Measurements from ENCODE around the gene SAE1. TPM values are rescaled to one million over a fixed set of nuclear protein-coding genes. Genes with fewer than 3 reads are reported as not detected.

SAE1 gene
- total RNA-seq, 2 donors from 2014 or later, result 187 to 240 TPM

GRCh38 chr19:47255879-47256692, 125.5 kb downstream of the SAE1 start, which contains the start of gene CCDC9:
TSS of gene CCDC9 (plus strand) at chr19:47256525. CDS start at chr19:47258401, 1,876 bp downstream.
- Mint-ChIP-seq H3K36me3 (ENCODE audit: low read depth) (peaks cover 27% of the 10 kb centered on the region), H3K4me1 (peaks cover 12% of the 10 kb centered on the region), H3K27me3 (ENCODE audit: insufficient read depth) (peaks cover 6% of the 10 kb centered on the region), H3K27ac (peak within 1 kb of the TSS; percentile 100), H3K4me3 (peak within 1 kb of the TSS; percentile 84), H3K9me3 (no peaks in the 10 kb centered on the region)
- Histone ChIP-seq H3K27ac (ENCODE audit: low read depth, low read length) (peak within 1 kb of the TSS; percentile 91), H3K9me3 (ENCODE audit: control insufficient read depth, low read length) (no peaks in the 10 kb centered on the region), H3K4me1 (ENCODE audit: control insufficient read depth, insufficient read depth, low read length) (peaks cover 7% of the 10 kb centered on the region), H3K4me3 (ENCODE audit: low read length) (peak within 1 kb of the TSS; percentile 97), H3K27me3 (ENCODE audit: control insufficient read depth, insufficient read depth, low read length, poor library complexity, severe bottlenecking) (no peaks in the 10 kb centered on the region), H3K9ac (ENCODE audit: extremely low read depth, low read length, poor library complexity, severe bottlenecking) (peak within 1 kb of the TSS; percentile 96), H3K36me3 (ENCODE audit: control insufficient read depth, insufficient read depth, low read length) (peaks cover 30% of the 10 kb centered on the region)
- WGBS, 2 experiments (ENCODE audit: insufficient coverage in 1 of 2, insufficient read length in 1 of 2), result 29 to 48% methylated on average over 38 to 60 of the region's 60 CpGs
- TF ChIP-seq, protein P1, sequence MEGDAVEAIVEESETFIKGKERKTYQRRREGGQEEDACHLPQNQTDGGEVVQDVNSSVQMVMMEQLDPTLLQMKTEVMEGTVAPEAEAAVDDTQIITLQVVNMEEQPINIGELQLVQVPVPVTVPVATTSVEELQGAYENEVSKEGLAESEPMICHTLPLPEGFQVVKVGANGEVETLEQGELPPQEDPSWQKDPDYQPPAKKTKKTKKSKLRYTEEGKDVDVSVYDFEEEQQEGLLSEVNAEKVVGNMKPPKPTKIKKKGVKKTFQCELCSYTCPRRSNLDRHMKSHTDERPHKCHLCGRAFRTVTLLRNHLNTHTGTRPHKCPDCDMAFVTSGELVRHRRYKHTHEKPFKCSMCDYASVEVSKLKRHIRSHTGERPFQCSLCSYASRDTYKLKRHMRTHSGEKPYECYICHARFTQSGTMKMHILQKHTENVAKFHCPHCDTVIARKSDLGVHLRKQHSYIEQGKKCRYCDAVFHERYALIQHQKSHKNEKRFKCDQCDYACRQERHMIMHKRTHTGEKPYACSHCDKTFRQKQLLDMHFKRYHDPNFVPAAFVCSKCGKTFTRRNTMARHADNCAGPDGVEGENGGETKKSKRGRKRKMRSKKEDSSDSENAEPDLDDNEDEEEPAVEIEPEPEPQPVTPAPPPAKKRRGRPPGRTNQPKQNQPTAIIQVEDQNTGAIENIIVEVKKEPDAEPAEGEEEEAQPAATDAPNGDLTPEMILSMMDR (conservative IDR thresholded peaks at IDR 0.05), result no peak
- DNase-seq, result peak; percentile 99

DNA sequence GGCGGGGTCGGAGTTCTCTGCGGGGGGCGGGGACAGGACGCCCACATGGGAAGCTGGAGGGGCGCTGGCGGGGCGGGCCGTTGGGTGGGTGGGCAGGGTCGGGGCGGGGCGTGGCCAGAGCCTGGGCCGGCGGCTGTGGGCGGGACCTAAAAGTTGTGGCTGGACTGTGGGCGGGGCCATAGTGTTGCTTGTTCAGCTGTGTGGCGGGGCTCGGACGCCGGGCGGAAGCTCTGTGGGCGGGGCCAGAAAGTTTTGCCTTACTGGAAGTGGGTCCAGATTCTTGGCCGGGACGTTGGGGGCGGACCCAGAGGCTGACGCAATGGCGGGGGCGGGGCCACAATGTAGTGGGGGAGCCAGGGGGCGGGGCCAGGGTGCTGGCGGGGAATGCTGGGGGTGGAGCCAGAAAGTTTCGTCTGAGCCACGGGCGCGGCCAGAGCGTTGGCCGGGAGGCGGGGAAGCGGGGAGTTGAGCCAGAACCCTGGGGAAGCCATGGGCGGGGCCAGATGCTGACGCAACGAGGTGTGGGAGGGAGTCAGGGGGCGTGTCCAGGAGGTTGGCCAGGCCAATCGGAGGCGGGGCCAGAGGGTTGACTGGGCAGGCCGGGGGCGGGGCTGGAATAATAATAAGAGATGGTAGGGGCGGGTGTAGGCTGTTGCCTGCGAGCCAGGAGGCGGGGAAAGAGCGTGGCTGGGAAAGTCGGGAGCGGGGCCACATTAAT, 126.2 kb downstream of the SAE1 start:
- DNase-seq, result peak; percentile 100
- 0% methylated on average over 9 to 52 of the region's 52 CpGs for WGBS, 2 experiments (ENCODE audit: insufficient coverage in 1 of 2, insufficient read length in 1 of 2)
- Mint-ChIP-seq H3K36me3 (ENCODE audit: low read depth) (peaks cover 32% of the 10 kb centered on the region), H3K9me3 (no peaks in the 10 kb centered on the region), H3K27ac (peak overlapping the region; percentile 100), H3K4me1 (peaks cover 12% of the 10 kb centered on the region), H3K27me3 (ENCODE audit: insufficient read depth) (peaks cover 6% of the 10 kb centered on the region), H3K4me3 (peak overlapping the region; percentile 84)
- Histone ChIP-seq H3K36me3 (ENCODE audit: control insufficient read depth, insufficient read depth, low read length) (peaks cover 33% of the 10 kb centered on the region), H3K4me3 (ENCODE audit: low read length) (no peak overlapping the region), H3K27me3 (ENCODE audit: control insufficient read depth, insufficient read depth, low read length, poor library complexity, severe bottlenecking) (no peaks in the 10 kb centered on the region), H3K4me1 (ENCODE audit: control insufficient read depth, insufficient read depth, low read length) (peaks cover 7% of the 10 kb centered on the region), H3K27ac (ENCODE audit: low read depth, low read length) (peak overlapping the region; percentile 86), H3K9ac (ENCODE audit: extremely low read depth, low read length, poor library complexity, severe bottlenecking) (peak overlapping the region; percentile 69), H3K9me3 (ENCODE audit: control insufficient read depth, low read length) (no peaks in the 10 kb centered on the region)
- TF ChIP-seq, protein P1 (conservative IDR thresholded peaks at IDR 0.05), result no peak

GRCh38 chr19:47257411-47258169, 127.0 kb downstream of the SAE1 start:
- H3K27me3 Mint-ChIP-seq (ENCODE audit: insufficient read depth), result peaks cover 2% of the 10 kb centered on the region
- H3K9me3 Mint-ChIP-seq, result no peaks in the 10 kb centered on the region
- H3K4me1 ChIP-seq (ENCODE audit: control insufficient read depth, insufficient read depth, low read length), result peaks cover 7% of the 10 kb centered on the region
- peaks cover 37% of the 10 kb centered on the region for H3K36me3 ChIP-seq (ENCODE audit: control insufficient read depth, insufficient read depth, low read length)
- H3K4me3 ChIP-seq (ENCODE audit: low read length), result peak overlapping the region; percentile 97
- 6 to 10% methylated on average over 21 to 29 of the region's 29 CpGs for whole genome bisulfite sequencing, 2 experiments (ENCODE audit: insufficient coverage in 1 of 2, insufficient read length in 1 of 2)
- H3K9ac ChIP-seq (ENCODE audit: extremely low read depth, low read length, poor library complexity, severe bottlenecking), result peak overlapping the region; percentile 96
- no peaks in the 10 kb centered on the region for H3K9me3 ChIP-seq (ENCODE audit: control insufficient read depth, low read length)
- no peak for DNase-seq
- peaks cover 12% of the 10 kb centered on the region for H3K4me1 Mint-ChIP-seq
- peak overlapping the region; percentile 100 for H3K27ac Mint-ChIP-seq
- H3K36me3 Mint-ChIP-seq (ENCODE audit: low read depth), result peaks cover 38% of the 10 kb centered on the region
- peak overlapping the region; percentile 91 for H3K27ac ChIP-seq (ENCODE audit: low read depth, low read length)
- peak overlapping the region; percentile 84 for H3K4me3 Mint-ChIP-seq
- TF ChIP-seq, protein P1 (conservative IDR thresholded peaks at IDR 0.05), result no peak
- H3K27me3 ChIP-seq (ENCODE audit: control insufficient read depth, insufficient read depth, low read length, poor library complexity, severe bottlenecking), result no peaks in the 10 kb centered on the region

Data from endodermal cell (in vitro differentiated cells).